UCSD-AML1 (cell line): ENCODE measurements around the gene TULP4.

Experiments
- DNase-seq: peaks from one replicate; lab custom pipeline; 2025; ENCODE audit not compliant: unreplicated experiment; lab: John Stamatoyannopoulos, UW

The TULP4 gene

GRCh38 chr6:158416883-158417759, 104.9 kb downstream of the TULP4 start:
- no peak for DNase-seq

GRCh38 chr6:158417760-158418098, 105.5 kb downstream of the TULP4 start:
- DNase-seq: no peak

DNA sequence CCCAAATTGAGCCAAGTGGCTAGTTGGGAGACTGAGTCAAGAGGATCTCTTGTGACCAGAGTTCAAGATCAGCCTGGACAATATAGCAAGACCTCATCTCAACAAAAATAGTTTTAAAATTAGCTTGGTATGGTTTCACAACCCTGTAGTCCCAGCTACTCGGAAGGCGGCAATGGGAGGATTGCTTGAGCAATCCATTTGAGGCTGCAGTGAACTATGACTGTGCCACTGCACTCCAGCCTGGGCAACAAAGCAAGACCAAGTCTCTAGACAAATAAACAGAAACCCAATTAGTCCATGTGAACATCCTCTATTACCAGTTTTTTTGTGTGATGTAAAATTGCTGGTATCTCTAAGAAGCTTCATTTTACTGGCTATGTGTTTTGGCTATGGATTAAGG, 106.2 kb downstream of the TULP4 start:
- no peak for DNase-seq

GRCh38 chr6:158419339-158419909, 107.2 kb downstream of the TULP4 start:
- no peak for DNase-seq

DNA sequence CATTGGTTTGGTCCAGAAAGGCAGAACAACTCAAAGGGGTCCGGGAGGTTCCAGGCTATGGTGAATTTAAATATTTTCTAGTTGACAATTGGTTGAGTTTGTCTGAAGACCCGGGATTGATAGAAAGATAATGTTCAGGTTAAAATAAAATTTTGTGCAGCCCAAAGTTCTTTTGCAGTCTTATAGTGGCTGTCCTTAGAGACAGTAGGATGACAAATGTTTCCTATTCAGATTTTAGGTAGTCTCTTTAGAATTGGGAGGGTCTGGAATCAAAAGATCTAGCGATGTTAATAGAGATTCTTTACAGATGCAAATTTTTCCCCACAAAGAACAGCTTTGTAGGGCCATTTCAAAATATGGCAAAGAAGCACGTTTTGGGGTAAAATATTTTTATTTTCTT, 109.1 kb downstream of the TULP4 start:
- DNase-seq: no peak

DNA sequence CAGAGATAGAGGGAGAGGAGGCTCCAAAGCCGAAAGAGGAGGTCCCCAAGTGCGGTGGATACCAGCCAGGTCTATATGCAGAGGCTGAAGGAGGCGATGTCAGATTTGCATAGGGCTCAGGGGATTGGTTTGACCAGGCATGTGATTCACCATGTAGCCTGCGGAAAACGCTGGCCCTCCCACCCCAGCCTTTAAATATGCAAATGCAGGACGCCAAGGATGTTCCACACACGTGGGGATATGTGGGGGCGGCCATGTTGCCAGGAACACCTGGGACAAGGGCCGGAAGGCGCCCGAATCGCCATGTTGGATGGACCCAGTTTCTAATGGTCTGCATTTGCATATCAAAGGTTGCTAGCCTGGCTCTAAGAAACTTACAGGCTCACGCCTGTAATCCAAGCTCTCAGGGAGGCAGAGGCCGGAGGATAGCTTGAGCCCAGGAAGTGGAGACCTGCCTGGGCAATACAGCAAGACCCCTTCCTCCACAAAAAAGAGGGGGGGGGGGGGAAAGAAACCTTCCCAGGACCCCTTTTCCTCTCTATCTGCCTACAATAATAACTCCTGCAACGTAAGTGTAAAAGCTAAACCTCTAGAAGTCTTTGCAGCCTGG, 110.5 kb downstream of the TULP4 start:
- DNase-seq: no peak

- DNase-seq: no peak
These were observed 118.8 kb downstream of the TULP4 start for GRCh38 chr6:158431036-158431435.

DNA sequence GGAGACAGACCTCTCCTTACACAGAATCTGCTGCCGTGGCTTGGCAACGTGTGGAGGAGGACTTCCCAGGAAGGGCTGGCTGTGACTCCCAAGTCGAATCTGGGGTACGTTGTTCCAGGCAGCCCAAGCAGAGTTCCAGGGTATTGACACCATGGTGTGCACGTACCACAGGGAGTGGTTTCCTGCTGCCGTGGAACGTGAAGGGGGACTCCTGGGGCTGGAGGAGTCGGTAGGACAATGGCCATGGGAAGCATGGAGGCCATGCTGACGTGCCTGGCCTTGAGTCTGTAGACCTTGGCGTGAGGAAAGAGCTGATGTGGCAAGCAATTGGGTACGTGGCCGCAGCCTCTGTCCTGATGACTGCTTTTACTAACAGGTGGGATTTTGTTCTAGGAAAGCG, 119.3 kb downstream of the TULP4 start:
- DNase-seq: no peak

DNA sequence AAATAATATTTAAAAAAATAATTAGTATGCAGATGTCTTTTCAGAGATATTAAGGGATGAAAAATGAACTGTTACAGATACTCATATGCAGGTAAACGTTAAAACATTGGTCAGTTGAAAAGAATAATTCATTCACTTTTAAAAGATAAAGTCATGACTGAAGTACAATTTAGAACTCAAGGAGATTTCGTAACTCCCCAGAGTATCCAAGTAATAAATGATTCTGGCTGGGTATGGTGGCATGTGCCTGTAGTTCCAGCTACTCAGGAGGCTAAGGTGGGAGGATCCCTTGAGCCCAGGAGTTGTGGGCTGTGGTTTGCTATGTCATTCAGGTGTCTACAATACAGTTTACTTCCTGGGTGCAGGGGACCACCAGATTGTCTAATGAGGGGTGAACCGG, 125.3 kb downstream of the TULP4 start:
- no peak for DNase-seq

DNA sequence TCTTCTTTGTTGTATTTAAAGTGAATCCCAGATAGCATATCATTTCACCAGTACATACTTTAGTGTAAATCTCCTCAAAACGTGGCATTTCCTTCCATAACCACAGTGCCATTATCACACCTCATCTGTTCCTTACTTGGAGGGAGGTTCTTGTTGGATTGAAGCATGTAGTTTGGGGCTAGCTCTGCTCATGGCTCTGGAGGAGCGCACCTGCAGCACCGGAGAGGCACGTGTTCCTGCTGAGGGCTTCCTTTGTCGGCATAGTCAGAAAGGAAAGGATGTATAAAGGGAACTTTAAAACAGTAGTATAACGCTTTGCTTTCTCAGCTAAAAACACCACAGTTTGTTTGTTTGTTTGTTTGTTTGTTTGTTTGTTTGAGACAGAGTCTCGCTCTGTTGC, 126.0 kb downstream of the TULP4 start:
- no peak for DNase-seq

DNA sequence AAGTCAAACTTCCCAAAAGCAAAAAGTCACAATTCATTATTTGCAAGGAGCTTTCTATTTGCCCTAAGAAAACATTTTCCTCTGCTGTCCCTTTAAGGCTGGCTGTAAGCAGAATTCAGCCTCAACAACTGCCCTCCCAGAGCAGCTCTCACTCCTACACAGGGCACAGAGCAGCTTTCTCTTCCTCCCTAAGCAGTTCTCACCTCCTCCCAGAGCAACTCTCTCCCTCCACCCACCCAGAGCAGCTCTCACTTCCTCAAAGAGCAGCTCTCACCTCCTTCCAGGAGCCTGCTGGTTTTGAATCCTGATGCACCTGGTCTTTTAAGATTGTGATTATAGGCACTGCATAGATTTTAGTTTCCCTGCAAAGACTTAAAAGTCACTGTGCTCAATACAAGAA, 127.0 kb downstream of the TULP4 start:
- peak; percentile 16 for DNase-seq

DNA sequence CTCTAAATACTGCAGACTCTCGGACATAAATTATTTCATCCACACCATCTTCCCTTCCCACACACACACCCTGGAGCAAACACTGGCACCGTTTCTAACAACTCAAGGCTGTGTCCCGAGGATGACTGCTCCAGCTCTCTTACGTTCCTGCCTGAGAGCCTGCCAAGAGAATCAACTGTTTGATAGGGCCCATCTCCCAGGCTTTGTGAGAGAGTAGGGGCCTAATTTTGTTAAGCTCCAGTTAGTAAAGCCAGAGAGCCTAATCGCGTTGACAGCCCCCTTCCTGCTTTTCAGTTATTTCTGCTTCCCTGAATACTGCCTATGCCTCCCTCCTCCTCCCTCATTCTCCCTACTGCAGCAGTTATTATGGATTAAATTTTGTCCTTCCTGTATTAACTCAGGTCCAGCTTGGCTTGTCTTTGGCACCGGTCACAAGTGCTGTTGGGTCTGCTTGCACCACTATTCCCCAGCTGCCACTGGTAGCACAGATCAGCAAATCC, 129.5 kb downstream of the TULP4 start:
- DNase-seq: no peak

GRCh38 chr6:158442306-158442705, 130.0 kb downstream of the TULP4 start:
- no peak for DNase-seq

GRCh38 chr6:158445426-158446085, 133.3 kb downstream of the TULP4 start:
- no peak for DNase-seq

DNA sequence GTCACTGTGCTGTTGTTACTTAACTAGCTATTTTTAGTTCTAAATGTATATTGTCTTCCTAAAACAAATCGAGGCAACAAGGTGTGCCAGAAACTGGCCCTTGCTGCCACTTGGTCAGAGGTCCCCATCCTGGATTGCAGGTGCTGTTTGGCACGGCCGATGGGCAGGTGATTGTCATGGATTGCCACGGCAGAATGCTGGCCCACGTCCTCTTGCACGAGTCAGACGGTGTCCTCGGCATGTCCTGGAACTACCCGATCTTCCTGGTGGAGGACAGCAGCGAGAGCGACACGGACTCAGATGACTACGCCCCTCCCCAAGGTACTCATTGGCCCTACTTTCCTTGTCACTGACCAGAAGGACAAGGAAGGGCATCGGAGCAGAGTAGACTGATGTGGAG, 136.6 kb downstream of the TULP4 start:
- no peak for DNase-seq

GRCh38 chr6:158452191-158452590, 139.9 kb downstream of the TULP4 start:
- DNase-seq: no peak

DNA sequence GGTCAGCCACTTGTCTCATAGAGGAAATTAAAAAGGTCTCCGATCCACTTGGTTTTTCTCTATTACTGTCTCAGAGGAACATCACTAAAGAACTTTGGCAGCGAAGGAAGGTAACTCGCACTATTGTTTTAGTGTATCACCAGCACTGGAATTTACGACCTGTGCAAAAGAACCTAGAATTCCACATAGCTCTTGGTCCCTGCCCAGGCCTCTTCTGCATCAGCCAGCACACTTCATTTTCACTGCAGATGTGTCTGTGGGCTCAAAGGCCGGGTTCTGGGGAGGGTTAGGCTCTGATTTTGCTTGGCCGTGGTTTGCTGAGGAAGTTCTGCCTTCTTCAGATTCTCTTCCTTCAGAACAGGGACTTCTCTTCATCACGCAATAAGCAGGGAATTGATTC, 144.9 kb downstream of the TULP4 start:
- DNase-seq: no peak

GRCh38 chr6:158457616-158458278, 145.5 kb downstream of the TULP4 start:
- DNase-seq: no peak

DNA sequence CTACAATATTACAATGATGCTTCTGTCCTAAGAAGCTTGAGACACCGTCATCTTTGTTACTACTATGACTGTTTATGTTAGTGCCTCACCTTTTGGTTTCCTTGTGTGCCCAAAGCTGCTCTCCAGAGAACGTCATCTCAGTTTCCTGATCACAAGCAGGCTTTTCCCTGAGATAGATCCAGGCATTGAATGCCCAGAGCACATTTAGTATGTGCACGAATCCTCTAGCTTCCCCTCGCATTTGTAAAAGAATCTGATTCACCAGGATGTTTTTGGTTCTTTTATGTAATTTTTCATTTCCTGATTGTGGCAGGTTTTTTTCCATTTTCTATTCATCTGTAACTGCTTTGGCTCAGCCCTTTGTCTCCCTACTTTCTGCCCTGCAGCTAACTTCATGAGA, 147.5 kb downstream of the TULP4 start:
- no peak for DNase-seq

- DNase-seq: no peak
These were observed 148.4 kb downstream of the TULP4 start for GRCh38 chr6:158460602-158461169.

GRCh38 chr6:158461954-158462353, 149.7 kb downstream of the TULP4 start:
- no peak for DNase-seq
